Measurements from ENCODE around the gene AIFM1. TPM values are rescaled to one million over a fixed set of nuclear protein-coding genes. Genes with fewer than 3 reads are reported as not detected.

AIFM1 gene
- total RNA-seq, 2 experiments from 2014 or later = 48.8 to 61.7 TPM

DNA sequence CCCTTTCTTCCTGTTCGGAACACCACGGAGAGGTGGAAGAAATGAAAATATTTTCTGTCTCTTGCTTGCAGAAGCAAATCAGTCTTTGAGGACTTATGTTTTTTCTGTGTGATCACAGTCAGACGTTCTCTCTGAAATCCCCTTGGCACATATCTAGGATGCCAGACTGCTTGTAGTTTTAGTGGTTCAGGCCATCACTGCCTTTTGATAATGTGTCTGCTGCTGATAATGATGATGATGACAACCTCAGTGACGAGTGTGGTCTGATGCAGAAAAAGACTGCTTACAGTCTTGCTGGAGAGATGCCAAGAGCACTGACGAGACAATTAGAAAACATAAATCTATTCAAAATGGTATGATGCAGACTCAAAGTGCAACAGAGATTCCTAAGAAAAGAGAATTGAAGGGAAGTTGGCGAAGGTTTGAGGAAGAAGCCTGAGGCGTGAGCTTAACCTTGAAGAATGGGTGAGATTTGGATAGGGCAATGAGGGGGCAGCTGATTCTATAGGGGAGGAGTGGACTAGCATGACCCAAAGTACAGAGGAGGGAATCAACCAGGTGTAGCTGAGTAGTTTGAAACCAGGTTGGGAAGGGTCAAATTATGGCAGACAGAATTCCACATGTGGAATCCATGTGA lies 14.1 kb upstream of the AIFM1 start:
- ATAC-seq (peak; percentile 55), DNase-seq (no peak)
- no peak overlapping the region for H3K4me3 Mint-ChIP-seq
- H3K36me3 Mint-ChIP-seq (ENCODE audit: low read depth) = peaks cover 30% of the 10 kb centered on the region
- H3K4me1 Mint-ChIP-seq = peaks cover 49% of the 10 kb centered on the region
- intact Hi-C loops (cut with DNase I, micrococcal nuclease) = loop anchor here in 1 of 2 experiments (10.0 kb wide), 1 partner anchor 335 kb away; the partner anchor contains the start of gene ZDHHC9
- peak overlapping the region; percentile 69 for H3K27ac Mint-ChIP-seq
- POLR2A ChIA-PET = interaction anchor here (1.0 kb wide), 1 partner anchor 9 kb away, joined by 4 read pairs; no protein-coding TSS in a partner anchor
- H3K9me3 Mint-ChIP-seq (ENCODE audit: low read depth) = no peaks in the 10 kb centered on the region
- CTCF ChIA-PET = interaction anchor here (0.8 to 1.4 kb wide), 3 partner anchors 9 to 119 kb away, joined by 3 read pairs; no protein-coding TSS in a partner anchor
- no peaks in the 10 kb centered on the region for H3K27me3 Mint-ChIP-seq

GRCh38 chrX:130179170-130179569 lies 13.5 kb upstream of the AIFM1 start:
- Mint-ChIP-seq H3K27me3 (no peaks in the 10 kb centered on the region), H3K9me3 (ENCODE audit: low read depth) (no peaks in the 10 kb centered on the region), H3K27ac (peak overlapping the region; percentile 69), H3K4me3 (no peak overlapping the region), H3K4me1 (peaks cover 51% of the 10 kb centered on the region), H3K36me3 (ENCODE audit: low read depth) (peaks cover 26% of the 10 kb centered on the region)
- intact Hi-C loops (cut with DNase I, micrococcal nuclease) = loop anchor here in 1 of 2 experiments (10.0 kb wide), 1 partner anchor 334 kb away; the partner anchor contains the start of gene ZDHHC9
- ATAC-seq = no peak
- ChIA-PET CTCF (interaction anchor here (0.8 to 1.4 kb wide), 2 partner anchors 99 to 119 kb away, joined by 3 read pairs; no protein-coding TSS in a partner anchor), POLR2A (interaction anchor here (1.0 kb wide), 1 partner anchor 8 kb away, joined by 4 read pairs; no protein-coding TSS in a partner anchor)
- DNase-seq = no peak

- DNase-seq = no peak
- intact Hi-C loops (cut with DNase I, micrococcal nuclease) = loop anchor here in 1 of 2 experiments (10.0 kb wide), 1 partner anchor 332 kb away; the partner anchor contains the start of gene ZDHHC9
- Mint-ChIP-seq H3K36me3 (ENCODE audit: low read depth) (peaks cover 24% of the 10 kb centered on the region), H3K4me1 (peaks cover 52% of the 10 kb centered on the region), H3K27me3 (no peaks in the 10 kb centered on the region), H3K9me3 (ENCODE audit: low read depth) (no peaks in the 10 kb centered on the region), H3K4me3 (no peak overlapping the region), H3K27ac (no peak overlapping the region)
- CTCF ChIA-PET = interaction anchor here (0.7 to 1.2 kb wide), 2 partner anchors 34 to 96 kb away, joined by 4 read pairs; no protein-coding TSS in a partner anchor
- POLR2A ChIA-PET = no interaction called here
- no peak for ATAC-seq
Observed at GRCh38 chrX:130176942-130177341, 11.3 kb upstream of the AIFM1 start.

DNA sequence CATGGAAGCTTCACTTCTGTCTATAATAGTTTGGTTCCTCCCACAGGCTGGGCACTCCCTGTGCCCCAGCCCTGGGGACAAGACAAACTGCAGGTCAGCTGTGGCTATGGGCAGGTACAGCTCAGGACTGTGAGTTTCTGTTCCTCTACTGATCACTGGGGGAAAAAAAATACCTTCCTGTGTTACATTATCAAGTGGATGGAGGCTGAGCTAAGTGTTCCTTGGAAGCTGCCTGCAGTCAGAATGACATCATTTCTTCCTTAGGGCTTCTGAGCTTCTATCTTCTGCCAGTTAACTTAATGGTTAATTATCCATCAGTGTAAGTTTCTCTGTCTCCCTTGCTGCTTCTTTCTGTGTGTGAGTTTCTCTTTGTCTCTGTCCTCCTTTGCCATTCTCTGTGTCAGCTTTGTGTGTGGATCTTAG lies 10.7 kb upstream of the AIFM1 start:
- Mint-ChIP-seq H3K27ac (peak overlapping the region; percentile 82), H3K27me3 (no peaks in the 10 kb centered on the region), H3K4me1 (peaks cover 52% of the 10 kb centered on the region), H3K9me3 (ENCODE audit: low read depth) (no peaks in the 10 kb centered on the region), H3K36me3 (ENCODE audit: low read depth) (peaks cover 24% of the 10 kb centered on the region), H3K4me3 (peak overlapping the region; percentile 49)
- intact Hi-C loops (cut with DNase I, micrococcal nuclease) = loop anchor here in 1 of 2 experiments (10.0 kb wide), 1 partner anchor 332 kb away; the partner anchor contains the start of gene ZDHHC9
- CTCF ChIA-PET = interaction anchor here (0.7 to 1.2 kb wide), 5 partner anchors 11 to 452 kb away, joined by 3 to 5 read pairs (median 3); partner anchors contain the start of gene AIFM1
- ATAC-seq (no peak), DNase-seq (no peak)
- POLR2A ChIA-PET = no interaction called here

DNA sequence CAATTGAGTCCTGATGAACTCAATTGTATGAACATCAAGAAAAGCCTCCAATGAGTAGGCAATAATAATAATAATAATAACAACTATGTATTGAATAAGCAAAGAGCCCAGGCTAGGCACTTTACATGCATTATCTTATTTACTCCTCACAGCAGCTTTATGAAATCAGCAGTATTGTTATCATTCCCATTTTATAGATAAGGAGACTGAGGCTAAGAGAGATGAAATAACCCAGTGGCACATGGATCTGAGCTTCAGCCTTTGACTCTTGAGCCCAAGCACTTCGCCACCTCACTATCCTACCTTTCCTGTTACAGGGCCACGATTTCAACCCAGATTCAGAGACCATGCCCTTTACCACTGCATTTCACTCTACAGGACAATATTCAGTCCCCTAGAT lies 9.3 kb upstream of the AIFM1 start:
- CTCF ChIA-PET = no interaction called here
- peak overlapping the region; percentile 88 for H3K4me3 Mint-ChIP-seq

GRCh38 chrX:130174045-130174704 lies 8.5 kb upstream of the AIFM1 start:
- Mint-ChIP-seq H3K27me3 (no peaks in the 10 kb centered on the region), H3K4me3 (peak overlapping the region; percentile 88), H3K9me3 (ENCODE audit: low read depth) (no peaks in the 10 kb centered on the region), H3K36me3 (ENCODE audit: low read depth) (peaks cover 17% of the 10 kb centered on the region), H3K4me1 (peaks cover 48% of the 10 kb centered on the region), H3K27ac (peak overlapping the region; percentile 92)
- intact Hi-C loops (cut with DNase I, micrococcal nuclease) = loop anchor here (5.0 to 10.0 kb wide), 5 partner anchors 92 to 392 kb away; partner anchors contain the start of genes SLC25A14 (in 1 of the 2) and ZDHHC9 (in 1 of the 2)
- POLR2A ChIA-PET = no interaction called here
- ATAC-seq (no peak), DNase-seq (no peak)
- CTCF ChIA-PET = interaction anchor here (0.8 to 1.3 kb wide), 3 partner anchors 17 to 90 kb away, joined by 3 read pairs; no protein-coding TSS in a partner anchor

More for the DNA sequence above, 9.3 kb upstream of the AIFM1 start:
- Mint-ChIP-seq H3K27me3 (no peaks in the 10 kb centered on the region), H3K9me3 (ENCODE audit: low read depth) (no peaks in the 10 kb centered on the region), H3K27ac (peak overlapping the region; percentile 67), H3K4me1 (peaks cover 56% of the 10 kb centered on the region), H3K36me3 (ENCODE audit: low read depth) (peaks cover 23% of the 10 kb centered on the region)
- intact Hi-C loops (cut with DNase I, micrococcal nuclease) = loop anchor here (5.0 to 10.0 kb wide), 5 partner anchors 93 to 393 kb away; partner anchors contain the start of genes SLC25A14 (in 1 of the 2) and ZDHHC9 (in 1 of the 2)
- no peak for ATAC-seq
- no peak for DNase-seq
- POLR2A ChIA-PET = no interaction called here

DNA sequence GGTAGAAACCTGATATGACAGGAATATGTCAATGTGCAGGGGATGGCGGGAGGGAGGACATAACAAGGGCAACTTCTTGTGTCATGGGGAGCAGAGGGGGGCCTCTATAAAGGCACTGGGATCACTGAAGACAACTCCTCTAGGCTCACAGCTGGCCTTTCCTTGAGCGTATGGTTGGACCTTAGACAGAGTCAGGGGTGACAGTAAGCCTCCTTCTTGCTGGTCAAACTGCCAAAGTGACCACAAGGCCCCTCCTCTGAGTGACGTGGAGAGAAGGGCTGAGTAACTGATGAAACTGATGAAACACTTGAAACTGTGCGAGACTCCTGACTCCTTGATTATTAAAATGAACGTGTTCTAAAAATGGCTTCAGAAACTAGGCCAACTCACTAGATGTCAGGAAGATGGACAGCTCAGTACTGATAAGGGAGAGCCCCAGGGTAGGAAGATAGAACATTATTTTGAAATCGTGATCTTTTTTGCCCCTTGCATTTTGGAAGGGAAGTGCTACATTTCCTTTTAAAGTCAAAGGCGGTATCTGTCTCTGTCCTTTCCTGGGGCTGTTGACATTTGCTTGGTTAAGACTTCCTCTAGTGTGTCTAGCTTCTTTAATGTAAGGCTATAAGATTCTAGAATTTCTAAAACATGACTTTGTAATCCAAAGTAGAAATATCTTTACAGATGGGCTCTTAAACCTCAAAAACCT lies 7.7 kb upstream of the AIFM1 start:
- peak; percentile 59 for ATAC-seq
- Mint-ChIP-seq H3K9me3 (ENCODE audit: low read depth) (no peaks in the 10 kb centered on the region), H3K36me3 (ENCODE audit: low read depth) (peaks cover 17% of the 10 kb centered on the region), H3K27ac (peak overlapping the region; percentile 92), H3K4me1 (peaks cover 48% of the 10 kb centered on the region), H3K27me3 (no peaks in the 10 kb centered on the region), H3K4me3 (peak overlapping the region; percentile 88)
- POLR2A ChIA-PET = no interaction called here
- CTCF ChIA-PET = interaction anchor here (0.8 to 1.3 kb wide), 3 partner anchors 18 to 242 kb away, joined by 3 read pairs; no protein-coding TSS in a partner anchor
- peak; percentile 68 for DNase-seq
- intact Hi-C loops (cut with DNase I, micrococcal nuclease) = loop anchor here (2.0 to 10.0 kb wide), 7 partner anchors 63 to 391 kb away; partner anchors contain the start of genes ELF4 (in 1 of the 2), SLC25A14 (in 1 of the 2) and ZDHHC9 (in 1 of the 2)

DNA sequence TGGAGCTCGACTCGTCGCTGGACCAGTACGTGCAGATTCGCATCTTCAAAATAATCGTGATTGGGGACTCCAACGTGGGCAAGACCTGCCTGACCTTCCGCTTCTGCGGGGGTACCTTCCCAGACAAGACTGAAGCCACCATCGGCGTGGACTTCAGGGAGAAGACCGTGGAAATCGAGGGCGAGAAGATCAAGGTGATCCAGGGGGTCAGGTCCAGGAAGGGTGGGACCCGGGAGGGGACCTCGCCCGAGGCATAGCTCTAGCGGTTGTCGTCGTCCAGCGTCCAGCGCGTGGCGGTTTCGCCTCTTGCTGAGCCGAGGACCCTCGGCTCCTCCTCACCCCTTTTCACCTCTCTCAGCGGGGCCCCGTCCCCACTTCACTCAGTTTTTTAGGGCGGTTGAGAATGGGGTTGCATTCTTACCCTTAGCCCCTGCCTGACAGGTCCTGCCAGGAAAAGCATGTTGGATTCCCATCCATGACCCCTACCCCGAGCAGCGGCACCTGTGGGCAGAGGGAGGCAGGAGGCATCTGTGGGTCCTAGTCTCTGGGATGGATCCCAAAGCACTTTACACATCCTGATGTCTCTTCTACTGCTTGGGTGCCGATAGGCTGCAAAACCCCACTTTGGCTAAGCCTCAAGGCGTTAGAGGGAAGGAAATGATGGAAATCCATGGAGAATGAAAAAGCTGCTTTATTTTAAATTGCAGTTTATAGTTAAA lies 6.6 kb upstream of the AIFM1 start:
- H3K9me3 Mint-ChIP-seq (ENCODE audit: low read depth) = no peaks in the 10 kb centered on the region
- ATAC-seq (no peak), DNase-seq (no peak)
- ChIA-PET POLR2A (no interaction called here), CTCF (no interaction called here)
- peaks cover 41% of the 10 kb centered on the region for H3K4me1 Mint-ChIP-seq
- H3K27ac Mint-ChIP-seq = peak overlapping the region; percentile 92
- H3K4me3 Mint-ChIP-seq = peak overlapping the region; percentile 88
- no peaks in the 10 kb centered on the region for H3K27me3 Mint-ChIP-seq
- intact Hi-C loops (cut with DNase I, micrococcal nuclease) = loop anchor here (2.0 to 10.0 kb wide), 7 partner anchors 61 to 390 kb away; partner anchors contain the start of genes ELF4 (in 1 of the 2), SLC25A14 (in 1 of the 2) and ZDHHC9 (in 1 of the 2)
- peaks cover 6% of the 10 kb centered on the region for H3K36me3 Mint-ChIP-seq (ENCODE audit: low read depth)

GRCh38 chrX:130171446-130172126 lies 5.9 kb upstream of the AIFM1 start, which contains the start of gene RAB33A:
Gene RAB33A (plus strand): TSS chrX:130171962. CDS start chrX:130172063, 101 bp downstream.
- H3K27me3 Mint-ChIP-seq = no peaks in the 10 kb centered on the region
- POLR2A ChIA-PET = interaction anchor here (1.5 kb wide), 1 partner anchor 8 kb away, joined by 4 read pairs; no protein-coding TSS in a partner anchor

More at GRCh38 chrX:130171446-130172126, 5.9 kb upstream of the AIFM1 start, which contains the start of gene RAB33A:
- H3K4me3 Mint-ChIP-seq = peak within 1 kb of the TSS; percentile 88
- H3K27ac Mint-ChIP-seq = peak within 1 kb of the TSS; percentile 92
- peaks cover 41% of the 10 kb centered on the region for H3K4me1 Mint-ChIP-seq
- ATAC-seq (peak; percentile 25), DNase-seq (peak; percentile 66)
- CTCF ChIA-PET = interaction anchor here (0.9 to 1.3 kb wide), 2 partner anchors 50 to 87 kb away, joined by 5 read pairs; no protein-coding TSS in a partner anchor
- H3K9me3 Mint-ChIP-seq (ENCODE audit: low read depth) = no peaks in the 10 kb centered on the region
- peaks cover 5% of the 10 kb centered on the region for H3K36me3 Mint-ChIP-seq (ENCODE audit: low read depth)
- intact Hi-C loops (cut with DNase I, micrococcal nuclease) = loop anchor here (2.0 to 10.0 kb wide), 7 partner anchors 61 to 389 kb away; partner anchors contain the start of genes ELF4 (in 1 of the 2), SLC25A14 (in 1 of the 2) and ZDHHC9 (in 1 of the 2)

Data from activated CD4-positive, alpha-beta T cell treated with anti-CD3 and anti-CD28 coated beads for 36 hours (primary cell).